Stimulated activated CD8-positive, alpha-beta memory T cell treated with anti-CD3 and anti-CD28 coated beads, Interleukin-2, amount 100 ng/mL, for 48 hours (primary cell): Measurements from ENCODE around the gene TSPAN8.
"Not testable (repeated sequence)": the region's sequence is repeated elsewhere in the genome, so short reads cannot be mapped to it uniquely, and the experiment has no call there.

Experiments
- DNase-seq, 2 donors: peaks; one replicate each; pipeline ENCODE4 v3.0.0-alpha.2; 2020; ENCODE audit warnings: low read depth in 2 of 2

TSPAN8 gene

GRCh38 chr12:71128191-71128788 lies 29.5 kb downstream of the TSPAN8 start:
- no peak for DNase-seq

DNA sequence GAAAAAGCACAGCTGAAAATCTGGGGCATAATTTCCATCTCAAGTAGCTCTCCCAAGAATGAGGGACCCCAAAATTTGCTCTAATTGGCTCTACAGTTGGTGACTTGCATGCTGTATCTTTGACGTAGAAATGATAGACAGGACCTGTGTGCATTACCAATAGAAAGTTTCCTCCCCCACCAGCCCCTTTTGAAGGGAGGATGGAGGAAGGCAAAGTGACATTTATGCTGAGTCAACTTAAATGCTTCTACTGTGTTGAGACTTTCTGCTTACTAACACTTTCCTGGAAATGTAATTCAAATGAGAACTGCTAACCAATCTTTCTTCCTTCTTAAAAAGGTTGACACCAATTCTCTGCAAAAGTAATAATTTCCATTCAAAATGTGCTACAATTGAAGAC lies 31.9 kb downstream of the TSPAN8 start:
- DNase-seq: no peak

DNA sequence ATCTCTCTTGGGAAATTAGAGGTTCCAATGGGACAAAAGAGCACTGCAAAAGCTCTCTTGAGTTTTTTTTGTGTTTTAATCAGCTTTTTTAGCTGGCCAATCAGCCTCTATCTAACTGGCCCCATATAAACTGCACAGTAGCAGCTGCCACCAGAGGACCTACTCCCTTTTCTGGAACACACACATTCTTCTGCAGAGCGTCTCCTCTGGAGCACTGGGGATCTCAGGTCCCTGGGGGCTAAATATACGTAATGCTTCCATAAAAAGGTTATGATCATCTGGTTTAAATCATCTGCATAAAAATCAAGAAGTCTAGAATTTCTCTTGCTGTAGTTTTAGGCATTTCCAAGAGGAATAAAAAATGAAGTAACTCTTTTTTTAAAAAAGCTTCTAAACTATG lies 32.3 kb downstream of the TSPAN8 start:
- DNase-seq: no peak

- DNase-seq: no peak
Observed at GRCh38 chr12:71124835-71125460, 32.9 kb downstream of the TSPAN8 start.

DNA sequence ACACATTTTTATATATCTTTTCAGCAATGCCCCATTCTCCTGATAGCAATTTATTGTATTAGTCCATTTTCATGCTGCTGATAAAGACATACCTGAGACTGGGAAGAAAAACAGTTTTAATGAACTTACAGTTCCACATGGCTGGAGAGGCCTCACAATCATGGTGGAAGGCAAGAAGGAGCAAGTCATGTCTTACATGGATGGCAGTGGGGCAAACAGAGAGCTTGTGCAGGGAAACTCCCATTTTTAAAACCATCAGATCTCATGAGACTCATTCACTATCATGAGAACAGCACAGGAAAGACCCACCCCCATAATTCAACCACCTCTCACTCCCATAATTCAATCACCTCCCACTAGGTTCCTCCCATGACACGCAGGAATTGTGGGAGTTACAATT lies 44.7 kb downstream of the TSPAN8 start:
- not testable (repeated sequence) for DNase-seq

- no peak for DNase-seq
Observed at GRCh38 chr12:71109834-71110233, 48.0 kb downstream of the TSPAN8 start.

DNA sequence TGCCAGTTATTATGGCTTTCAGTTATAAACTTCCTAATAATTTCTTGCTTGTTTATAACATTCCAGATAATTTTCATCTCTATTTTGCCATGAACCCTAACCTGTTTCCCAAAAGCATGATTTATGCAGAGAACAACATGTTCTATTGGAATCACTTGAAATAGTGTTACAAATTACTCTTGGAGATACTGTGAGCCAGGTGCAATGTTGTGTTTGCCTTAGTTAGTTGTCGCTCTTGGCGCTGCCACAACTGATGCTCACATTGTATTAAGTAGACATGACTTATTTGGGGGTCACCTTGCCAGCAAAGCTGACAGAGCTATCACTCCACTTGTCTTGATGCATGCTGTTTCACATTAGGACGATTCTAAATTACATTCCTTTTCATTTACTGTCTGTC lies 49.4 kb downstream of the TSPAN8 start:
- no peak for DNase-seq

GRCh38 chr12:71107936-71108335 lies 49.9 kb downstream of the TSPAN8 start:
- no peak for DNase-seq

DNA sequence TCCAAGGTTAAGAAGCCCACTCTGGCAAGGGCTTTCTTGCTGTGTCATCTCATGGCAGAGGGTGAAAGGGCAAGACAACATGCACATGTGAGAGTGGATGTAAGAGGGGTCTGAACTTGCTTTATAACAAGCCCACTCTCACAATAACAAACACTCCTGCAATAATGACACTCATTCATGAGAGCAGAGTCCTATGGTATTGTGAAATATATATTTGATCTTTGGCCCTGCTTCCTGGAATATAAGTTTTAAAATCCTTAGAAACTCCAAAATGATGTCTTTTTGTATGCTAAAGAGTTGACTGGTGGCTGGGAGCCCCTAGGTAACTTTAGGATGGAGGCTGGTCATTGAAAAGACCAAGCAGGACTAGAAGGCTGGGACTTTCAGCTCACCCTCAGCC lies 51.8 kb downstream of the TSPAN8 start:
- DNase-seq: no peak

GRCh38 chr12:71092290-71092689 lies 65.5 kb downstream of the TSPAN8 start:
- DNase-seq: no peak

DNA sequence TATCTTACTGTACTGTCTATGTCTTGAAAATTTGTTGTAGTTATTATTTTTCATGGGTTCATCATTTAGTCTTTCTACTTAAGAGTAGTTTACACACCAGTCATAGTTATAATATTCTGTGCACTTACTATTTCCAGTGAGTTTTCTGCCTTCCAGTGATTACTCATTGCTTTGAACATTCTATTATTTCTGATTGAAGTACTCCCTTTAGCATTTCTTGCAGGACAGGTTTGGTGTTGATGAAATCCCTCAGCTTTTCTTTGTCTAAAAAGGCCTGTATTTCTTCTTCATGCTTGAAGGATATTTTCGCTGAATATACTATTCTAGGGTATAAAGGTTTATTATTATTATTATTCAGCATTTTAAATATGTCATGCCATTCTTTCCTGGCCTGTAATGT lies 66.8 kb downstream of the TSPAN8 start:
- no peak for DNase-seq

GRCh38 chr12:71085575-71085974 lies 72.2 kb downstream of the TSPAN8 start:
- DNase-seq: no peak

- DNase-seq: no peak
Observed at GRCh38 chr12:71075743-71076142, 82.1 kb downstream of the TSPAN8 start.
